Upper lobe of left lung (tissue), 4 donors: ENCODE data around the gene DNAJC13.

Experiments
- EP300 ChIP-seq, 4 donors: sonication (generic); formaldehyde crosslinking; IDR thresholded peaks; one replicate each; pipeline ENCODE4 v1.5.1; 2017; ENCODE audit warnings: antibody characterized with exemption in 4 of 4, control low read depth in 2 of 4
- POLR2A ChIP-seq, 4 donors: fragments of 450-650 bp; IDR thresholded peaks; one replicate each; pipeline ENCODE4 v1.5.1; 2016 to 2017; ENCODE audit warnings: antibody characterized with exemption in 4 of 4, mild to moderate bottlenecking in 2 of 4
- POLR2AphosphoS5 ChIP-seq, 2 donors: sonication (generic); formaldehyde crosslinking; IDR thresholded peaks; one replicate each; pipeline ENCODE4 v1.5.1; 2017; ENCODE audit warnings: antibody characterized with exemption in 2 of 2
- TF ChIP-seq, protein P1 (sequence below), 6 experiments: fragments of 450-650 bp in 4 of 6; fragments of 200-600 bp in 2 of 6; sonication (generic) in 2 of 6; IDR thresholded peaks; one replicate each; pipeline ENCODE4 v1.5.1; 2016 to 2019; ENCODE audit warnings: antibody characterized with exemption in 6 of 6

DNA sequence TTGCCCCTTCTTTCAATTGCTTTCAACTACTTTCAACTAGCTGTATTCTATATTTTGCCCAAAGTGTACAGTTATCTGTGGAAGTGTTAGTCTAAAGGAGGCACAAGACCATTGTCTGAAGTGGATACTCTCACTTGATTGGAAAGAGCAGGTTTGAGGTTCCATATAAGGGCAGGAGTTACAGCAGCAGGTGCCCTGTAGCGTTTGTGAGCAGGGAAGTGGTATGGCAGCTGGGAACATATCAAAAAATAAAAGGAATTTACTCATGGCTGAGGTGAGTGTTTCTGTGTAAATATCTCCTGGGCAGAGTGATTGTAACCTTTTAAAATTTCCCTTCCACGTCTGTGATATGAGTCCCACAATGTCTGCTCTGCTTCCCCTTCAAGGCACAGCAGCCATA is 38.5 kb upstream of the DNAJC13 start:
- TF ChIP-seq POLR2A (IDR thresholded peaks at IDR 0.05) (no peak), EP300 (IDR thresholded peaks at IDR 0.05) (no peak), POLR2AphosphoS5 (IDR thresholded peaks at IDR 0.05) (no peak)
- TF ChIP-seq, protein P1, sequence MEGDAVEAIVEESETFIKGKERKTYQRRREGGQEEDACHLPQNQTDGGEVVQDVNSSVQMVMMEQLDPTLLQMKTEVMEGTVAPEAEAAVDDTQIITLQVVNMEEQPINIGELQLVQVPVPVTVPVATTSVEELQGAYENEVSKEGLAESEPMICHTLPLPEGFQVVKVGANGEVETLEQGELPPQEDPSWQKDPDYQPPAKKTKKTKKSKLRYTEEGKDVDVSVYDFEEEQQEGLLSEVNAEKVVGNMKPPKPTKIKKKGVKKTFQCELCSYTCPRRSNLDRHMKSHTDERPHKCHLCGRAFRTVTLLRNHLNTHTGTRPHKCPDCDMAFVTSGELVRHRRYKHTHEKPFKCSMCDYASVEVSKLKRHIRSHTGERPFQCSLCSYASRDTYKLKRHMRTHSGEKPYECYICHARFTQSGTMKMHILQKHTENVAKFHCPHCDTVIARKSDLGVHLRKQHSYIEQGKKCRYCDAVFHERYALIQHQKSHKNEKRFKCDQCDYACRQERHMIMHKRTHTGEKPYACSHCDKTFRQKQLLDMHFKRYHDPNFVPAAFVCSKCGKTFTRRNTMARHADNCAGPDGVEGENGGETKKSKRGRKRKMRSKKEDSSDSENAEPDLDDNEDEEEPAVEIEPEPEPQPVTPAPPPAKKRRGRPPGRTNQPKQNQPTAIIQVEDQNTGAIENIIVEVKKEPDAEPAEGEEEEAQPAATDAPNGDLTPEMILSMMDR (IDR thresholded peaks at IDR 0.05): no peak
